NCI-H82 (cell line): ENCODE data around the gene KRTAP12-2.
"Not testable (repeated sequence)": the region's sequence is repeated elsewhere in the genome, so short reads cannot be mapped to it uniquely, and the experiment has no call there.

ENCODE experiments used
- DNase-seq: peaks from one replicate; lab custom pipeline; 2025; lab: John Stamatoyannopoulos, UW

The KRTAP12-2 gene

GRCh38 chr21:44702111-44702972, 35.6 kb upstream of the KRTAP12-2 start:
- no peak for DNase-seq

- no peak for DNase-seq
These were observed 34.8 kb upstream of the KRTAP12-2 start for GRCh38 chr21:44701541-44701940.

GRCh38 chr21:44701023-44701400, 34.3 kb upstream of the KRTAP12-2 start:
- no peak for DNase-seq

GRCh38 chr21:44700101-44701022, 33.6 kb upstream of the KRTAP12-2 start:
- no peak for DNase-seq

GRCh38 chr21:44699502-44700001, 32.8 kb upstream of the KRTAP12-2 start:
- DNase-seq, result no peak

GRCh38 chr21:44697811-44698734, 31.3 kb upstream of the KRTAP12-2 start:
- DNase-seq, result no peak

GRCh38 chr21:44697172-44697810, 30.6 kb upstream of the KRTAP12-2 start, which contains the start of gene KRTAP10-12:
KRTAP10-12 (plus strand) TSS chr21:44697172; CDS start chr21:44697202, 30 bp downstream.
- DNase-seq, result not testable (repeated sequence)

GRCh38 chr21:44696572-44696971, 29.8 kb upstream of the KRTAP12-2 start:
- DNase-seq, result no peak

GRCh38 chr21:44695641-44696040, 28.9 kb upstream of the KRTAP12-2 start:
- DNase-seq, result no peak

DNA sequence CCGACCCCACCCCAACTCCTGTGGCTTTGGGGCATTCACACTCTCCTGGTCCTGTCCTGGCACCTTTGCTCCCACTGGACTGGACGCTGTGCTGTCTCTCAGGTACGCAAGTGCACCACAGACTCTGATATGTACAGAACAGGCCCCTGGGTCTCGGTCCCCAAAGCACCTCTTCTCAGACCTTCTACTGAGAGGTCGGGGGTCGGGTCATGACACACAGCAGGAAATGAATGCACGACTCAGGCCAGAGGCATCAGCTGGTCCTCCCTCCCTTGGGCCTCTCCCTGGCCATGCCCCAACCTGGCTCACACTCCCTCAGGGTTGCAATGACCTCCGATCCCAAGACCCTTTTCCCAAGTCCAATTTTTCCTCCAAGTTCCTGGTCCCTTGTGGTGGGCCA, 28.5 kb upstream of the KRTAP12-2 start:
- no peak for DNase-seq

DNA sequence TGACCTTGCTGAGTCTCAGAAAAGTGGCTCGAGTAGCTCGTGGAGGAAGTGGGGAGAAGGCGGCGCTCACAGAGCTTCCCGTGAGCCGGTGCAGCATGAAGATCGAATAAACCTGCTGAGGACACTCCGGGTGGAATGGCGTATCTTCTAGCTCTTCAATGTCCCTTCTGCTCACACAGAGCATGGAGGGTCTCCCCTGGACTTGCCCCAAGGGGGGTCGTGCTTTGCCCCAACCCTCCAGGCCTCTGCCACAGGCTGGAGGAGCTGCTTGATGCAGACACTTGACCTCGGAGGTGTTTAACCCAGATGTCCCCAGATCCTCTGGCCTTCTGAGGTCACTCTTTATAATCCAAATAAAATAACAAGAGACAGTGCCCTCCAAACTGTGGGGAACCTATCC, 28.0 kb upstream of the KRTAP12-2 start:
- DNase-seq, result no peak

- DNase-seq, result no peak
These were observed 26.2 kb upstream of the KRTAP12-2 start for GRCh38 chr21:44692798-44693512.

DNA sequence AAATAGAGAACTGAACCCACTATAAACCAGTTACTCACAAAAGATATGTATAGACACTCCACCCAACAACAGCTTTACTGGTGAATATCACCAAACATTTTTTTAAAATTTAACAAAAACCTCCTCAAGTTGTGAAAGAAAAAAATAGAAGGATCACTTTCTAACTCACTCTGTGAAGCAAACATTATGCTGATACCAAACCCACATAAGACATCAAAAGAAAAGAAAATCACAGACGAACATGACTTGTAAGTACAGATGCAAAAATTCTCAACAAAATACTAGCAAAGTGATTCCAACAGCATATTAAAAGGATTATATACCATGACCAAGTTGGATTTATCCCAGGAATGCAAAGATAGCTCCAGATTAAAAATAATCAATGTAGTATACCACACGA, 25.0 kb upstream of the KRTAP12-2 start:
- no peak for DNase-seq

DNA sequence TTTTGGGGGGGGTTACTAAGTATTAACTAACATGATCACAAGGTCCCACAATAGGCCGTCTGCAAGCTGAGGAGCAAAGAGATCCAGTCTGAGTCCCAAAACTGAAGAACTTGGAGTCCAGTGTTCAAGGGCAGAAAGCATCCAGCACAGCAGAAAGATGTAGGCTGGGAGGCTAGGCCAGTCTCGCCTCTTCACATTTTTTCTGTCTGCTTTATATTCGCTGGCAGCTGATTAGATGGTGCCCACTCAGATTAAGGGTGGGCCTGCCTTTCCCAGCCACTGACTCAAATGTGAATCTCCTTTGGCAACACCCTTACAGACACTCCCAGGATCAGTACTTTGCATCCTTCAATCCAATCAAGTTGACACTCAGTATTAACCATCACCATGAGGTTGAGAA, 23.0 kb upstream of the KRTAP12-2 start:
- DNase-seq, result not testable (repeated sequence)

DNA sequence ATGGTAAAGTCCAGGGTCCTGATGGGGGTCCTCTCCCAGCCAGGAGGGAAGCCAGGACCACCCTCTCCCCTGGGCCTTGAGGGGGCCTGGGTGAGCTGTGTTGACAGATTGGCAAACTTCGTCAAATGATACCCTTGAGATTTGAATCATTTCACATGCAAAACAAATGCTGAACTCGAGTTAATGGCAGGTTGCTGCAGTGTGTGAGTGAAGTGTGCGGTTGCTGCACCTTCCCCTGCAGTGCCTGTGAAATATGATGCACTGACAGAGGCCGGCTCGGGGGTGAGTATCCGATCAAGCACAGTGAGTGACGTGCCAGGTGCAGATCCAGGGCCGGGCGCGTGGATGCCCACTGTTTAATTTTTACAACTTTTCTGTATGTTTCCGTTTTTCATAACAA, 20.9 kb upstream of the KRTAP12-2 start:
- DNase-seq, result no peak

DNA sequence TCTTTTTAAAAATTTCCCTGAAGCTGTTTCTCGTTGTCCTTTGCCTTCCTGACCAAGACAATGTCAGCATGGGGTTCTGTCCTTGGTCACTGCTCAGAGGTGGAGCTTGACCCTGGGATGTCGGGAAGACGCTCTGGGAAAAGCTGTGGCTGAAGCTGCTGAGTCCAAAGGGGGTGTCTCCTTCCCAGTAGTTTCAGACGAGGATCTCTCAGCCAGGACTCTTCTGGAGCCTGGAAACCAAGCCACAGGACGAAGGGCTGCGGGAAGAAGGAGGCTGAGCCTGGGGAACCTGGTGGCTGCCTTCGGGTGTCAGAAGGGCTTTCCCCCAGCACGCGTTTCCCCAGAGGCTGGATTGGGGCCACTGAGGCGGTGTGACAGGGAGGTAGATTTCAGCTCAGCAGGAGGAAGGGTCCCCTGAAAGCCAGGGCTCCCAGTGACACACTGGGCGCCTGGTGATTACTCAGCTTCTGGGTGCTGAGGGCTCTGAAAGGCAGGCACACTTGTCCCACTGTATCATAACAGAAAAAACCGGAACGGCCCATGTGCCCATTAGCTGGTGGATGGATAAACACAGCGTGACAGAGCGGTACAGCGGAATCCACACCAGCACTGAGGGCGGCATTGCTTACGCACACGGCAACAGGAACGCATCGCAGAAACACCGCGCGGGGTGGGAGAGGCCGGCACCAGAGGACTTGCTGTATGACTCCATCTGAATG, 20.3 kb upstream of the KRTAP12-2 start:
- DNase-seq, result no peak

- no peak for DNase-seq
These were observed 19.5 kb upstream of the KRTAP12-2 start for GRCh38 chr21:44686000-44686781.

DNA sequence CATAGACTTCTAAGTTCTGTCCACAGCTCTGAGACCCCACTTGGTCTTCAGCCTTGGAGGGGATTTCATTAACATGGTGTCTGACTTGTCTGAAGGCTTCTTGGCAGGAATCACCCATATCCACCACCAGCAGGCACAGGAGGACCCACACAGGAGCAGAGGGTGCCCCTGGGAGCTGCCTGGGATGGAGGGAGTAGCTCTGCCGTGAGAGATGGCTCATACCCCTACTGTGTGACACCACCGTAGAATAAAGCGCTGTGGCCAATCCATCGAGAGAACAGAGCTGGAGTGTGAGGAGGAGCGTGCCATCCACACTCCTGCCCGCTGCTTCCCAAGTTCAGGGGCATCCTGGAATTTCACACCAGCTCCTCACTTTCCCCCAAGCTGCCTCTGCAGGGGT, 18.3 kb upstream of the KRTAP12-2 start:
- not testable (repeated sequence) for DNase-seq

DNA sequence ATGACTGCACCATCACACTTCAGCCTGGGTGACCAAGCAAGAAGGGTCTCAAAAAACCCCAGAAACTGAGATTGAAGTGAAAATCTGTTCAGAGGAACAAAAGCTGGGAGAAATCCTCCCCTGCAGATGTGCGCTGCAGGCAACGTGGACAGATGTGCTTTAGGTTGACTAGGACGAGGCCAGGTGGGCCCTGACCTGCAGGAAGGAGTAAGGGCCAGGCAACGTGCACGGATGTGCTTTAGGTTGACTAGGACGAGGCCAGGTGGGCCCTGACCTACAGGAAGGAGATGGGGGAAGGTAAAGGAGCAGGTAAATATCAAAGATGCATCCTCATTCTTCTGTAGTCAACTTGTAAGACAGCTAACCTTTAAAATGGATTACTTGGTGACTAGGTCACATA, 17.8 kb upstream of the KRTAP12-2 start:
- DNase-seq, result no peak
